Calu3 (cell line): Measurements from ENCODE around the gene TAAR8. TPM values are rescaled to one million over a fixed set of nuclear protein-coding genes. Genes with fewer than 3 reads are reported as not detected.
A peak's percentile ranks its signal among the peaks of the same experiment; 100 is the strongest.

ENCODE experiments used
- BruUV-seq: library from RNA; stranded (reverse); fragments of 400-500 nt; replicated peaks from 2 replicates; lab custom pipeline; 2021; lab: Mats Ljungman, UMichigan
- CTCF ChIA-PET: fragments of 300-600 bp; sonication (Branson Sonifier 250); formaldehyde crosslinking; loops from one replicate; lab custom pipeline; 2022; ENCODE audit warnings: antibody characterized with exemption; lab: Charles Lee
- DNase-seq: peaks from one replicate; pipeline ENCODE4 v3.0.0; 2022
- H3K27ac Mint-ChIP-seq: one replicate; pipeline ENCODE4 v1.8.0; 2022; ENCODE audit warnings: mixed read lengths; ENCODE audit not compliant: unreplicated experiment
- H3K27me3 Mint-ChIP-seq: one replicate; pipeline ENCODE4 v1.8.0; 2022; ENCODE audit warnings: mixed read lengths; ENCODE audit not compliant: unreplicated experiment
- H3K36me3 Mint-ChIP-seq: one replicate; pipeline ENCODE4 v1.8.0; 2022; ENCODE audit warnings: mild to moderate bottlenecking, moderate library complexity, mixed read lengths; ENCODE audit not compliant: insufficient read depth, unreplicated experiment
- H3K4me1 Mint-ChIP-seq: one replicate; pipeline ENCODE4 v1.8.0; 2022; ENCODE audit warnings: mild to moderate bottlenecking, low read depth, mixed read lengths; ENCODE audit not compliant: unreplicated experiment
- H3K4me3 Mint-ChIP-seq: one replicate; pipeline ENCODE4 v1.8.0; 2022; ENCODE audit warnings: mild to moderate bottlenecking, low read depth, moderate library complexity, mixed read lengths; ENCODE audit not compliant: unreplicated experiment
- H3K9me3 Mint-ChIP-seq: one replicate; pipeline ENCODE4 v1.8.0; 2022; ENCODE audit warnings: low read depth, mixed read lengths; ENCODE audit not compliant: unreplicated experiment
- intact Hi-C: fragments of 100-400 bp; cut with micrococcal nuclease; formaldehyde crosslinking; loops from one replicate; pipeline ENCODE4 v1.10.0; 2022; ENCODE audit not compliant: unreplicated experiment
- total RNA-seq: library from RNA; stranded (reverse); gene quantifications from 2 replicates; pipeline ENCODE4 v1.2.3, GENCODE V29; 2022
- TF ChIP-seq, protein P1 (sequence below): fragments of 200-600 bp; IDR thresholded peaks from one replicate; pipeline ENCODE4 v1.8.0; 2022; ENCODE audit warnings: antibody characterized with exemption; ENCODE audit not compliant: unreplicated experiment

The TAAR8 gene
- total RNA-seq, 1 experiment from 2014 or later = not detected

DNA sequence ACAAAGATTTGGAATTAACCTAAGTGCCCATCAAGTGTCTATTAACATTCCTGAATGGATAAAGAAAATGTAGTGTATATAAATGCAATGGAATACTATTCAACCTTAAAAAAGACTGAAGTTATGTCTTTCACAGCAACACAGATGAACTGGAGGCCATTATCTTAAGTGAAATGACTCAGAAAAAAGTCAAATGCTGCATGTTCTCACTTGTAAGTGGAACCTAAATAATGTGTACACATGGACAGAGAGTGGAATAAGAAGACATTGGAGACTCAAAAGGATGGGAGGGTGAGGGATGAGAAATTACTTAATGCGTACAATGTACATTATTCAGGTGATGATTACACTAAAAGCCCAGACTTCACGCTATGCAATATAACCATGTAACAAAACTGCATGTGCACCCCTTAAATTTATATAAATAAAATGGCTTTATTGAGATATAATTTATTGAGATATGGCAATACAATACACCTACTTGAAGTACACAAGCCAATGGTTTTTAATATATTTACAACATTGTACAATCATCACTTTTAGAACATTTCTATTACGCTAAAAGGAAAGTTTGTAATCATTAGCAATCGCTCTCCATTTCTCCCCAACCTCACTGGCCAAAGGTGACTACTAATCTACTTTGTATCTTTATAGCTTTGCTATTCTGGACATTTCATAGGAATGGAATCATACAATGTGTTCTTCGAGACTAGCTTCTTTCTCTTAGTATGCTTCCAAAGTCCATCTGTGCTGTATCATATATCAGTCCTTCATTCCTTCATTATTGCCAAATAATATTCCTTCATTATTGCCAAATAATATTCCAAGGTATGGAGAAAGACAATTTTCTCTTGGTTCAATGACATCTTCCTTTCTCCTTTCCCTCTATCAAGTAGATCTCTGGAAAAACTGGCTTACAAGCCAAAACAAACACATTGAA lies 45.3 kb upstream of the TAAR8 start:
- Mint-ChIP-seq H3K4me1 (peaks cover 40% of the 10 kb centered on the region), H3K9me3 (peaks cover 3% of the 10 kb centered on the region), H3K27me3 (no peaks in the 10 kb centered on the region), H3K4me3 (no peak overlapping the region), H3K36me3 (peaks cover 15% of the 10 kb centered on the region), H3K27ac (no peak overlapping the region)
- no peak for DNase-seq
- intact Hi-C loops = no loop called here
- no TSS peak for BruUV-seq
- TF ChIP-seq, protein P1, sequence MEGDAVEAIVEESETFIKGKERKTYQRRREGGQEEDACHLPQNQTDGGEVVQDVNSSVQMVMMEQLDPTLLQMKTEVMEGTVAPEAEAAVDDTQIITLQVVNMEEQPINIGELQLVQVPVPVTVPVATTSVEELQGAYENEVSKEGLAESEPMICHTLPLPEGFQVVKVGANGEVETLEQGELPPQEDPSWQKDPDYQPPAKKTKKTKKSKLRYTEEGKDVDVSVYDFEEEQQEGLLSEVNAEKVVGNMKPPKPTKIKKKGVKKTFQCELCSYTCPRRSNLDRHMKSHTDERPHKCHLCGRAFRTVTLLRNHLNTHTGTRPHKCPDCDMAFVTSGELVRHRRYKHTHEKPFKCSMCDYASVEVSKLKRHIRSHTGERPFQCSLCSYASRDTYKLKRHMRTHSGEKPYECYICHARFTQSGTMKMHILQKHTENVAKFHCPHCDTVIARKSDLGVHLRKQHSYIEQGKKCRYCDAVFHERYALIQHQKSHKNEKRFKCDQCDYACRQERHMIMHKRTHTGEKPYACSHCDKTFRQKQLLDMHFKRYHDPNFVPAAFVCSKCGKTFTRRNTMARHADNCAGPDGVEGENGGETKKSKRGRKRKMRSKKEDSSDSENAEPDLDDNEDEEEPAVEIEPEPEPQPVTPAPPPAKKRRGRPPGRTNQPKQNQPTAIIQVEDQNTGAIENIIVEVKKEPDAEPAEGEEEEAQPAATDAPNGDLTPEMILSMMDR = no peak
- CTCF ChIA-PET = interaction anchor here (1.1 kb wide), 1 partner anchor 23 kb away, joined by 3 read pairs; no protein-coding TSS in a partner anchor

DNA sequence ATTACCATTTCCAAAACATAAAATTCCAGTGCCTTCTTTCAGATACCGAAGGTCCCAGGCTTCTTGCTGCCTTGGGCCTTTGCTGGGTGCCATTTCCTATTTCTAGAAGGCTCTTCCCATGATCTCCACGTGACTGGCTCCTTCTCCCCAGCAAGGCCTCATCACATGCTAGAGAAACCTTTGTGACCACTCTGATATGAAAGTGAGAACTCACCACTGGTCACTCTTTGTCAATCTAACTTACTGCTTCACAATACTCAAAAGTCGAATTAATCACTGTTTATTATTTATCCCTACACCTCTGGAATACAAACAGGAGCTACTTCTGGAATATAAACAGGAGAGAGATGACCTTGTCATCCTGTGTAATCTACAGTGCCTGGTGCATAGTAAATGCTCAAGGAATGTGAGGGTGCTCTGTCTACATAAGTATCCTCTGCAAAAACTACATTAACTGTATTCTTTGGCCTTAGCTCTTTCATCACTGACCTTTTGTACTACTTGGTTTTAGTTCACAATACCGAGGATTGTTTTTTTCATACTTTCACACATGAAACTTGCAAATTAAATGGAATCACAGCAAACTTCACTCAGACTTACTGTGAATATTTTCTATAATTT lies 41.2 kb upstream of the TAAR8 start:
- intact Hi-C loops = no loop called here
- Mint-ChIP-seq H3K27ac (no peak overlapping the region), H3K36me3 (peaks cover 23% of the 10 kb centered on the region), H3K4me3 (peak overlapping the region; percentile 96), H3K9me3 (peaks cover 3% of the 10 kb centered on the region), H3K27me3 (no peaks in the 10 kb centered on the region), H3K4me1 (peaks cover 42% of the 10 kb centered on the region)
- TF ChIP-seq, protein P1 = no peak
- CTCF ChIA-PET = no interaction called here
- BruUV-seq = no TSS peak
- DNase-seq = no peak

DNA sequence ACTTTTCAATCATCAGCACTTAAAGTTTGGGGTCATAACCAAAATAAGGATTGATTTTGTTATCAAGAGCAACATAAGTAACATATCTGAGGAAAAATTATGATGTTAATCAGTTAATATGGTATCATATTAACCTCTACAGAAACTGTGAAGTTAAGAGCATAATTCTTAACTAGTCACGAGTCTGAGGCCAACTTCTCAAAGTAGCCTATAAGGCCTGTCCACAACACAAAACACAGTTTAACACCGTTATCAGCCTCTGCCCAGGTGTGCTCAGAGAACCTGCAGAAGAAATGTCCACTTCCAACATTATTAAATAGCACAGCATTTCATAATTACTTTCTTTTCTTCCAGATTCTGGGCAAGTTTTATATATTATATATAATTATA lies 40.6 kb upstream of the TAAR8 start:
- Mint-ChIP-seq H3K27me3 (no peaks in the 10 kb centered on the region), H3K27ac (peak overlapping the region; percentile 50), H3K4me3 (peak overlapping the region; percentile 96), H3K36me3 (peaks cover 23% of the 10 kb centered on the region), H3K4me1 (peaks cover 42% of the 10 kb centered on the region), H3K9me3 (peaks cover 3% of the 10 kb centered on the region)
- TF ChIP-seq, protein P1 = no peak
- no TSS peak for BruUV-seq
- intact Hi-C loops = no loop called here
- DNase-seq = no peak
- CTCF ChIA-PET = no interaction called here

DNA sequence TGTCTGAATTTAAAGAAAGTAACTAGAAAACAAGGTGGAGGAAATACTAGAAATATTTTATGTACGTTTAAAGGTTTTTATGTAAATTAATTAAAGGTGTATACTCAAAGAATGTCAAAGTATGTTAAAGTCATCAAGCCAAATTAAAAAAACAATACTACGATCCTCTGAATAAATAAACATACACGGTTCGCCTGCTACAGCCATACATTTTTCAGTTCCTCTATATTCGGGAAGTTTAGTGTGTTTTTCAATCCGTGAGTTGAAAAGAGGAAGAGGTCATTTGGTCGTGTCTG lies 40.2 kb upstream of the TAAR8 start:
- Mint-ChIP-seq H3K36me3 (peaks cover 23% of the 10 kb centered on the region), H3K4me1 (peaks cover 38% of the 10 kb centered on the region), H3K27ac (peak overlapping the region; percentile 50), H3K4me3 (peak overlapping the region; percentile 96), H3K9me3 (peaks cover 2% of the 10 kb centered on the region), H3K27me3 (no peaks in the 10 kb centered on the region)
- intact Hi-C loops = no loop called here
- CTCF ChIA-PET = interaction anchor here (0.9 to 1.4 kb wide), 3 partner anchors 28 to 203 kb away, joined by 3 to 5 read pairs (median 3); no protein-coding TSS in a partner anchor
- BruUV-seq = TSS peak; percentile 45
- no peak for DNase-seq
- TF ChIP-seq, protein P1 = no peak
